A673 (cell line): ENCODE data around the gene TENM4. TPM values are rescaled to one million over a fixed set of nuclear protein-coding genes. Genes with fewer than 3 reads are reported as not detected.

Source experiments
- BruUV-seq: library from RNA; stranded (reverse); fragments of 400-500 nt; replicated peaks from 2 replicates; lab custom pipeline; 2021; lab: Mats Ljungman, UMichigan
- CTCF ChIA-PET: fragments of 300-600 bp; sonication (Branson Sonifier 250); formaldehyde crosslinking; loops from one replicate; lab custom pipeline; 2022; ENCODE audit warnings: antibody characterized with exemption; lab: Charles Lee
- POLR2A ChIA-PET: fragments of 300-600 bp; sonication (Branson Sonifier 250); formaldehyde crosslinking; loops from one replicate; lab custom pipeline; 2022; ENCODE audit warnings: antibody characterized with exemption; ENCODE audit not compliant: low non-redundant PET; lab: Charles Lee
- DNase-seq: peaks from one replicate; pipeline ENCODE4 v3.0.0-alpha.2; 2015; ENCODE audit warnings: low spot score
- H3K27ac ChIP-seq: fragments of 200-600 bp; sonication (generic); 2 replicates; pipeline ENCODE4 v1.5.1; 2016; ENCODE audit warnings: mixed run types, low read depth, mild to moderate bottlenecking, mixed read lengths, antibody characterized with exemption, low read length; ENCODE audit not compliant: poor library complexity, severe bottlenecking
- H3K27me3 ChIP-seq: fragments of 200-600 bp; sonication (generic); replicated peaks from 2 replicates; pipeline ENCODE4 v1.6.1; 2017; ENCODE audit warnings: mixed run types, low read depth, mild to moderate bottlenecking, mixed read lengths, antibody characterized with exemption, low read length; ENCODE audit not compliant: insufficient read depth, poor library complexity
- H3K36me3 ChIP-seq: fragments of 200-600 bp; sonication (generic); 2 replicates; pipeline ENCODE4 v1.6.1; 2016; ENCODE audit warnings: mixed run types, mild to moderate bottlenecking, mixed read lengths, antibody characterized with exemption, low read length; ENCODE audit not compliant: insufficient read depth, poor library complexity, severe bottlenecking
- H3K4me1 ChIP-seq: fragments of 200-600 bp; sonication (generic); 2 replicates; pipeline ENCODE4 v1.6.1; 2017; ENCODE audit warnings: mixed run types, mild to moderate bottlenecking, mixed read lengths, antibody characterized with exemption, low read length; ENCODE audit not compliant: insufficient read depth, poor library complexity, severe bottlenecking
- H3K4me3 ChIP-seq: fragments of 200-600 bp; sonication (generic); 2 replicates; pipeline ENCODE4 v1.5.1; 2016; ENCODE audit warnings: low read depth, mixed run types, mild to moderate bottlenecking, mixed read lengths, low read length; ENCODE audit not compliant: poor library complexity, severe bottlenecking
- H3K9me3 ChIP-seq: fragments of 200-600 bp; sonication (generic); 2 replicates; pipeline ENCODE4 v1.6.1; 2016; ENCODE audit warnings: mixed run types, low read depth, mild to moderate bottlenecking, mixed read lengths, antibody characterized with exemption, low read length; ENCODE audit not compliant: poor library complexity, severe bottlenecking
- EZH2 ChIP-seq: fragments of 200-600 bp; sonication (generic); IDR thresholded peaks from 2 replicates; pipeline ENCODE4 v1.6.1; 2017; ENCODE audit warnings: borderline replicate concordance, low read depth, mild to moderate bottlenecking, mixed read lengths, antibody characterized with exemption, low read length; ENCODE audit not compliant: poor library complexity, severe bottlenecking
- intact Hi-C: fragments of 100-400 bp; cut with micrococcal nuclease; formaldehyde crosslinking; loops from one replicate; pipeline ENCODE4 v1.10.0; 2022; ENCODE audit not compliant: unreplicated experiment
- total RNA-seq: library from RNA; stranded (reverse); gene quantifications from 2 replicates; pipeline ENCODE4 v1.2.3, GENCODE V29; 2021
- TF ChIP-seq, protein P1 (sequence below): fragments of 300-800, 200-600 bp; sonication (generic); conservative IDR thresholded peaks from 2 replicates; pipeline ENCODE4 v1.5.1; 2017; ENCODE audit warnings: low read depth, mild to moderate bottlenecking, antibody characterized with exemption, low read length, moderate library complexity, mixed read lengths

Gene TENM4
- total RNA-seq, 1 experiment from 2014 or later, result 0.11 TPM

- no peak for TF ChIP-seq EZH2
- TF ChIP-seq, protein P1, sequence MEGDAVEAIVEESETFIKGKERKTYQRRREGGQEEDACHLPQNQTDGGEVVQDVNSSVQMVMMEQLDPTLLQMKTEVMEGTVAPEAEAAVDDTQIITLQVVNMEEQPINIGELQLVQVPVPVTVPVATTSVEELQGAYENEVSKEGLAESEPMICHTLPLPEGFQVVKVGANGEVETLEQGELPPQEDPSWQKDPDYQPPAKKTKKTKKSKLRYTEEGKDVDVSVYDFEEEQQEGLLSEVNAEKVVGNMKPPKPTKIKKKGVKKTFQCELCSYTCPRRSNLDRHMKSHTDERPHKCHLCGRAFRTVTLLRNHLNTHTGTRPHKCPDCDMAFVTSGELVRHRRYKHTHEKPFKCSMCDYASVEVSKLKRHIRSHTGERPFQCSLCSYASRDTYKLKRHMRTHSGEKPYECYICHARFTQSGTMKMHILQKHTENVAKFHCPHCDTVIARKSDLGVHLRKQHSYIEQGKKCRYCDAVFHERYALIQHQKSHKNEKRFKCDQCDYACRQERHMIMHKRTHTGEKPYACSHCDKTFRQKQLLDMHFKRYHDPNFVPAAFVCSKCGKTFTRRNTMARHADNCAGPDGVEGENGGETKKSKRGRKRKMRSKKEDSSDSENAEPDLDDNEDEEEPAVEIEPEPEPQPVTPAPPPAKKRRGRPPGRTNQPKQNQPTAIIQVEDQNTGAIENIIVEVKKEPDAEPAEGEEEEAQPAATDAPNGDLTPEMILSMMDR, result no peak
- DNase-seq, result peak; percentile 11
- intact Hi-C loops, result no loop called here
- Histone ChIP-seq H3K36me3 (no peaks in the 10 kb centered on the region), H3K4me3 (no peak overlapping the region), H3K27ac (no peak overlapping the region), H3K27me3 (peaks cover 45% of the 10 kb centered on the region), H3K9me3 (no peaks in the 10 kb centered on the region), H3K4me1 (no peaks in the 10 kb centered on the region)
- ChIA-PET CTCF (no interaction called here), POLR2A (no interaction called here)
- no TSS peak for BruUV-seq
These were observed 519.3 kb downstream of the TENM4 start for GRCh38 chr11:78921509-78921908.

GRCh38 chr11:78920329-78920728 is 520.5 kb downstream of the TENM4 start:
- BruUV-seq, result no TSS peak
- Histone ChIP-seq H3K9me3 (no peaks in the 10 kb centered on the region), H3K4me3 (no peak overlapping the region), H3K27ac (no peak overlapping the region), H3K27me3 (peaks cover 40% of the 10 kb centered on the region), H3K36me3 (no peaks in the 10 kb centered on the region), H3K4me1 (no peaks in the 10 kb centered on the region)
- TF ChIP-seq, protein P1, result no peak
- no peak for TF ChIP-seq EZH2
- ChIA-PET POLR2A (no interaction called here), CTCF (no interaction called here)
- intact Hi-C loops, result no loop called here
- no peak for DNase-seq

DNA sequence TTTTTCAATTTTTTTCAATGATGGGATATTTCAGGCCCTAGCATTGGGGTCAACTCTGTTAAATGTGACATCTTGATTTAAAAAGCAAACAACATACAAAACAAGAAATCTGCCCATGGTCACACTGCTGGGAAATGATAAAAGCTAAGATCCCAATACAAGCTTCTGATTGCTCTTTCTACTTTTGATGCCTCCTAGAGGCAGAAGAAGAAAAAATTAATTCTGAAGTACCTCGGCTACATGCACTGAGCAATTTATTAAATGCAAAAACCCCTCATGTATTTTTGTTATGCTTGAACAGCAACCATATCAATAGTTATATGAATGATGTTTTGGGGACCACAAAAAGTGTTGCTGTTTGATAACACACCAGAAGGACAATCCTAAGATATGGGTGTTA is 524.1 kb downstream of the TENM4 start:
- H3K27me3 ChIP-seq, result peaks cover 47% of the 10 kb centered on the region
- H3K36me3 ChIP-seq, result no peaks in the 10 kb centered on the region
- no peaks in the 10 kb centered on the region for H3K9me3 ChIP-seq
- no peak overlapping the region for H3K27ac ChIP-seq
- BruUV-seq, result no TSS peak
- CTCF ChIA-PET, result no interaction called here
- no peaks in the 10 kb centered on the region for H3K4me1 ChIP-seq
- POLR2A ChIA-PET, result no interaction called here
- no peak overlapping the region for H3K4me3 ChIP-seq
- TF ChIP-seq EZH2, result no peak
- TF ChIP-seq, protein P1, result no peak
- no peak for DNase-seq
- intact Hi-C loops, result no loop called here
